Kidney (tissue), 14 donors: ENCODE measurements around the gene RTN4RL2. TPM values are rescaled to one million over a fixed set of nuclear protein-coding genes. Genes with fewer than 3 reads are reported as not detected.

Source experiments
- DNase-seq, 5 donors: peaks; one replicate each; pipeline ENCODE4 v3.0.0-alpha.2; 2013 to 2020
- FAIRE-seq: peaks from 2 replicates; lab custom pipeline; 2012; peaks lifted over from hg19 to GRCh38; lab: Jason Lieb, UNC
- H3K27ac ChIP-seq, 2 donors: one replicate each; pipeline ENCODE4 v1.7.0; 2013; ENCODE audit warnings: low read depth in 2 of 2, low read length in 2 of 2, inconsistent platforms in 1 of 2
- H3K27me3 ChIP-seq: one replicate; pipeline ENCODE4 v1.7.1; 2013; ENCODE audit warnings: low read length, inconsistent platforms; ENCODE audit not compliant: control insufficient read depth, insufficient read depth
- H3K36me3 ChIP-seq, 3 donors: one replicate each; pipeline versions ENCODE4 v1.7.0 to v1.7.1; 2013; ENCODE audit warnings: low read length in 3 of 3, control low read depth in 1 of 3, inconsistent platforms in 1 of 3; ENCODE audit not compliant: insufficient read depth in 3 of 3, control insufficient read depth in 2 of 3
- H3K4me1 ChIP-seq, 3 donors: one replicate each; pipeline versions ENCODE4 v1.7.0 to v1.7.1; 2013; ENCODE audit warnings: low read length in 3 of 3, inconsistent platforms in 1 of 3, low read depth in 1 of 3; ENCODE audit not compliant: control insufficient read depth in 2 of 3, insufficient read depth in 2 of 3
- H3K4me3 ChIP-seq, 3 donors: one replicate each; pipeline versions ENCODE4 v1.7.0 to v1.8.1; 2013; ENCODE audit warnings: low read length in 3 of 3, control low read depth in 1 of 3, inconsistent platforms in 1 of 3
- H3K9ac ChIP-seq, 3 donors: one replicate each; pipeline versions ENCODE4 v1.7.0 to v1.7.1; 2013; ENCODE audit warnings: low read length in 3 of 3, control low read depth in 1 of 3, inconsistent platforms in 1 of 3
- H3K9me3 ChIP-seq, 3 donors: one replicate each; pipeline versions ENCODE4 v1.7.0 to v1.7.1; 2013; ENCODE audit warnings: low read length in 3 of 3, control low read depth in 1 of 3, inconsistent platforms in 1 of 3; ENCODE audit not compliant: control insufficient read depth in 2 of 3, insufficient read depth in 1 of 3
- CTCF ChIP-seq: IDR thresholded peaks from 3 replicates; pipeline ENCODE4 v1.5.1; 2012; ENCODE audit warnings: mild to moderate bottlenecking, moderate library complexity, borderline replicate concordance; ENCODE audit not compliant: insufficient read depth; ENCODE audit errors: extremely low read depth
- intact Hi-C: fragments of 100-400 bp; cut with DNase I; formaldehyde crosslinking; loops from one replicate; pipeline ENCODE4 v1.11.1; 2022
- polyA plus RNA-seq: library from polyadenylated mRNA; stranded (reverse); fragments of 350-450 nt; fragmentation: Illumina TruSeq; extraction: RNeasy Lipid Tissue Mini Kit (QIAGEN cat#74804); gene quantifications from one replicate; pipeline ENCODE4 v1.2.3, GENCODE V29; 2014; ENCODE audit warnings: low read depth, low replicate concordance; ENCODE audit not compliant: insufficient read depth
- total RNA-seq: library from RNA; stranded (reverse); fragmentation: NEBNext Ultra II Directional; extraction: Animal tissue kit (Norgen Biotek cat#: 25700); gene quantifications from one replicate; pipeline ENCODE4 v1.2.1, GENCODE V29; 2021
- donor health status: control.
- donor health status: control.
- donor health status: control.
- donor health status: control.
- donor health status: control.
- donor health status: DM: yes; HTN: yes; CAD: no.
- donor health status: Normal renal cell carcinoma (clear cell type).

RTN4RL2 gene
- total and polyA plus RNA-seq, 2 donors from 2014 or later, result 2.6 to 5.5 TPM

- Histone ChIP-seq H3K9ac (no peak overlapping the region), H3K27me3 (no peaks in the 10 kb centered on the region), H3K27ac (no peak overlapping the region), H3K4me1 (no peaks in the 10 kb centered on the region), H3K36me3 (no peaks in the 10 kb centered on the region), H3K4me3 (no peak overlapping the region), H3K9me3 (no peaks in the 10 kb centered on the region)
- TF ChIP-seq CTCF, result no peak
- DNase-seq (no peak), FAIRE-seq (no peak)
- intact Hi-C loops, result no loop called here
These were observed 24.3 kb upstream of the RTN4RL2 start for GRCh38 chr11:57436031-57436430.

DNA sequence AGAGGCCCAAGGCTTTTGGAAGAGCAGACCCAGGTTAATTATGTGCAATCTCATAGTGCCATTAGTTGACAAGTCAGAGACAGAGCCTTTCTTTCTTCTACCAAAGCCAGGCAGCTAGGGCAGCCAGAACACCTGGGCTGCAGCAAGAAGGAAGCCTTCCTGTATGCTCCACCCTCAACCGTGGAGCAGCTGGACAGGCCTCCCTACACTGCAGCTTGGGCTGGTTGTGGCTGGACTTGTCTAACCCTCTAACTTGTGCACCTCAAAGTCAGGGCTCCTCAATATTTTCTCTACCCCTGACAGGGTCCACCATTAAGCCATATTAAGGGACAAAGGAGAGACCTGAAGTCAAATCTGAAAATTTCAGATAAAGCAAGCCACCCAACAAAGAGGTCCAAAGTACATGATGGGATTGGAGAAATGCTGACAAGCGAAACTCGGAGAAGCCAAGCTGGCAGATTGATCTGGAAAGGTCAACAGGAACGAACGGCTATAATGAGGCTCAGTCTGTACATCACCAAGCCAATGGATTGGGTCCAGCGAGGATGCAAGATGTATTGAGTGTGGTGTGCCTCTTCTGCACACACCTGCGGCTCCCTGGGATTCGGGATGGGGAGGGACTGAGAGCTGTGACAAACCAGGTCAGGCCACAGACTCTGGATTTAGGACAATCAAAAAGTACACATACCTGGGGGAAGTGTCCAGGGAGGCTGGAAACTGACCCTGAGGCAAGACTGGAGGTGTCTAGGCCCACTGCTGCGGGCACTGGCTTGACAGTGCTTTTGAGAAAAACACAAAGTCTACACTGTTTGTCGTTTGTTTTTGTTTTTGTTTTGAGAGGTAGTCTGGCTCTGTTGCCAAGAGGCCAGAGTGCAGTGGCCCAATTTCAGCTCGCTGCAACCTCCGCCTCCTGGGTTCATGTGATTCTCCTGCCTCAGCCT, 21.7 kb upstream of the RTN4RL2 start:
- Histone ChIP-seq H3K27me3 (no peaks in the 10 kb centered on the region), H3K27ac (no peak overlapping the region), H3K36me3 (no peaks in the 10 kb centered on the region), H3K4me3 (no peak overlapping the region), H3K9me3 (no peaks in the 10 kb centered on the region), H3K9ac (no peak overlapping the region), H3K4me1 (no peaks in the 10 kb centered on the region)
- DNase-seq (no peak), FAIRE-seq (no peak)
- no peak for TF ChIP-seq CTCF
- intact Hi-C loops, result no loop called here

- Histone ChIP-seq H3K4me3 (no peak overlapping the region), H3K36me3 (no peaks in the 10 kb centered on the region), H3K9ac (no peak overlapping the region), H3K27ac (no peak overlapping the region), H3K4me1 (no peaks in the 10 kb centered on the region), H3K27me3 (no peaks in the 10 kb centered on the region), H3K9me3 (no peaks in the 10 kb centered on the region)
- no peak for DNase-seq
- TF ChIP-seq CTCF, result no peak
- no peak for FAIRE-seq
- intact Hi-C loops, result no loop called here
These were observed 20.5 kb upstream of the RTN4RL2 start for GRCh38 chr11:57439786-57440185.
